Neural progenitor cell (in vitro differentiated cells): ENCODE measurements around the gene SLAMF9.

Experiments used
- CTCF ChIP-seq: fragments of 200-600 bp; sonication (generic); IDR thresholded peaks from 2 replicates; pipeline ENCODE4 v1.5.1; 2017; ENCODE audit warnings: antibody characterized with exemption, mild to moderate bottlenecking
- EZH2 ChIP-seq: fragments of 200-600 bp; sonication (generic); IDR thresholded peaks from 2 replicates; pipeline ENCODE4 v1.6.1; 2017; ENCODE audit warnings: antibody characterized with exemption, mild to moderate bottlenecking, moderate library complexity

GRCh38 chr1:159988006-159988405 lies 34.0 kb upstream of the SLAMF9 start:
- TF ChIP-seq CTCF (no peak), EZH2 (no peak)
